SU-DHL-6 (cell line): Measurements from ENCODE around the gene TLCD2.

Experiments used
- H2AFZ ChIP-seq: fragments of 200-600 bp; sonication (generic); 2 replicates; pipeline ENCODE4 v1.6.1; 2014; ENCODE audit warnings: low read depth, mild to moderate bottlenecking, moderate library complexity, mixed read lengths, antibody characterized with exemption, low read length; ENCODE audit not compliant: severe bottlenecking
- H3F3A ChIP-seq: fragments of 200-600 bp; shearing (Covaris generic); 2 replicates; pipeline ENCODE4 v1.6.0; 2016; ENCODE audit warnings: antibody characterized with exemption, mild to moderate bottlenecking; ENCODE audit not compliant: insufficient read depth
- H3K27ac ChIP-seq: fragments of 200-600 bp; sonication (generic); 2 replicates; pipeline ENCODE4 v1.5.1; 2016; ENCODE audit warnings: low read depth, mild to moderate bottlenecking, low read length, moderate library complexity, mixed read lengths
- H3K27me3 ChIP-seq: fragments of 200-600 bp; sonication (generic), shearing (Covaris generic); 2 replicates; pipeline ENCODE4 v1.6.0; 2014; ENCODE audit warnings: mild to moderate bottlenecking, low read length
- H3K36me3 ChIP-seq: fragments of 200-600 bp; sonication (generic); 2 replicates; pipeline ENCODE4 v1.6.1; 2014; ENCODE audit warnings: mild to moderate bottlenecking, low read length, mixed read lengths
- H3K4me2 ChIP-seq: fragments of 300-600, 200-600 bp; shearing (Covaris generic), sonication (generic); 2 replicates; pipeline ENCODE4 v1.6.0; 2014; ENCODE audit warnings: low read length, low read depth, mild to moderate bottlenecking; ENCODE audit not compliant: poor library complexity, severe bottlenecking
- H3K4me3 ChIP-seq: fragments of 200-600 bp; sonication (generic); 2 replicates; pipeline ENCODE4 v1.5.1; 2014; ENCODE audit warnings: antibody characterized with exemption, low read length, mild to moderate bottlenecking, mixed read lengths; ENCODE audit not compliant: insufficient read depth, poor library complexity, severe bottlenecking
- H3K79me2 ChIP-seq: fragments of 200-600 bp; sonication (generic); 2 replicates; pipeline ENCODE4 v1.6.1; 2014; ENCODE audit warnings: mild to moderate bottlenecking, low read length, moderate library complexity; ENCODE audit not compliant: insufficient read depth
- H3K9ac ChIP-seq: fragments of 200-600 bp; sonication (generic); 2 replicates; pipeline ENCODE4 v1.7.0; 2014; ENCODE audit warnings: mild to moderate bottlenecking, low read length
- H3K9me2 ChIP-seq: fragments of 200-600 bp; sonication (generic); replicated peaks from 2 replicates; pipeline ENCODE4 v1.6.1; 2014; ENCODE audit warnings: low read length; ENCODE audit not compliant: insufficient read depth
- H3K9me3 ChIP-seq: fragments of 200-600 bp; sonication (generic); 2 replicates; pipeline ENCODE4 v1.6.1; 2014; ENCODE audit warnings: low read length, mixed read lengths; ENCODE audit not compliant: insufficient read depth
- H4K20me1 ChIP-seq: fragments of 200-600 bp; sonication (generic); 2 replicates; pipeline ENCODE4 v1.6.1; 2014; ENCODE audit warnings: low read depth, mild to moderate bottlenecking, antibody characterized with exemption, low read length, moderate library complexity, mixed read lengths
- CTCF ChIP-seq: fragments of 200-600 bp; sonication (generic); IDR thresholded peaks from one replicate; pipeline ENCODE4 v1.5.1; 2017; ENCODE audit warnings: antibody characterized with exemption, mild to moderate bottlenecking, low read length, moderate library complexity; ENCODE audit not compliant: insufficient read depth, poor library complexity, severe bottlenecking
- EZH2phosphoT487 ChIP-seq: fragments of 200-600 bp; sonication (generic), shearing (Covaris generic); conservative IDR thresholded peaks from 2 replicates; pipeline ENCODE4 v1.6.1; 2018; ENCODE audit warnings: mild to moderate bottlenecking, antibody characterized with exemption, low read length, moderate library complexity, mixed read lengths

TLCD2 gene

GRCh38 chr17:1714427-1714979 is 4.3 kb upstream of the TLCD2 start:
- Histone ChIP-seq H2AFZ (no peak overlapping the region), H3K27ac (no peak overlapping the region), H3K27me3 (no peaks in the 10 kb centered on the region), H3K9me3 (no peaks in the 10 kb centered on the region), H3K36me3 (no peaks in the 10 kb centered on the region), H3K4me3 (no peak overlapping the region), H3F3A (peaks cover 4% of the 10 kb centered on the region; the same call in 1 of the 2 replicates), H3K79me2 (no peaks in the 10 kb centered on the region), H3K9me2 (no peaks in the 10 kb centered on the region), H3K4me2 (no peak overlapping the region), H3K9ac (no peak overlapping the region), H4K20me1 (no peaks in the 10 kb centered on the region)
- TF ChIP-seq CTCF (no peak), EZH2phosphoT487 (no peak)

GRCh38 chr17:1713878-1714426 is 3.8 kb upstream of the TLCD2 start:
- no peak overlapping the region for H3K4me3 ChIP-seq
- H3K9me3 ChIP-seq = no peaks in the 10 kb centered on the region
- H3K36me3 ChIP-seq = no peaks in the 10 kb centered on the region
- H2AFZ ChIP-seq = no peak overlapping the region
- H3K4me2 ChIP-seq = no peak overlapping the region
- H3K79me2 ChIP-seq = no peaks in the 10 kb centered on the region
- TF ChIP-seq CTCF (no peak), EZH2phosphoT487 (no peak)
- peaks cover 4% of the 10 kb centered on the region; the same call in 1 of the 2 replicates for H3F3A ChIP-seq
- no peak overlapping the region for H3K27ac ChIP-seq
- no peaks in the 10 kb centered on the region for H4K20me1 ChIP-seq
- H3K9me2 ChIP-seq = no peaks in the 10 kb centered on the region
- H3K9ac ChIP-seq = no peak overlapping the region
- no peaks in the 10 kb centered on the region for H3K27me3 ChIP-seq

- no peak overlapping the region for H3K9ac ChIP-seq
- H3K27ac ChIP-seq = no peak overlapping the region
- H3K9me3 ChIP-seq = no peaks in the 10 kb centered on the region
- no peak overlapping the region for H3K4me3 ChIP-seq
- TF ChIP-seq CTCF (no peak), EZH2phosphoT487 (no peak)
- H3K36me3 ChIP-seq = no peaks in the 10 kb centered on the region
- H3F3A ChIP-seq = peaks cover 4% of the 10 kb centered on the region; the same call in 1 of the 2 replicates
- no peak overlapping the region for H3K4me2 ChIP-seq
- H3K9me2 ChIP-seq = no peaks in the 10 kb centered on the region
- no peaks in the 10 kb centered on the region for H3K27me3 ChIP-seq
- H3K79me2 ChIP-seq = no peaks in the 10 kb centered on the region
- no peak overlapping the region for H2AFZ ChIP-seq
- no peaks in the 10 kb centered on the region for H4K20me1 ChIP-seq
Measured at GRCh38 chr17:1713160-1713877, 3.1 kb upstream of the TLCD2 start.
